HG03060 (cell line): ENCODE data around the gene EHD4.

Source experiments
- ATAC-seq: cut with Tn5 transposase; IDR thresholded peaks from one replicate; pipeline ENCODE4 v1.9.1; 2021; ENCODE audit warnings: low read depth, moderate number of reproducible peaks; ENCODE audit not compliant: unreplicated experiment

The EHD4 gene

GRCh38 chr15:41981371-41982132, 9.2 kb upstream of the EHD4 start:
- ATAC-seq = no peak

- ATAC-seq = no peak
Measured at GRCh38 chr15:41980654-41981323, 8.4 kb upstream of the EHD4 start.

GRCh38 chr15:41979493-41980266, 7.3 kb upstream of the EHD4 start:
- no peak for ATAC-seq

GRCh38 chr15:41978534-41978933, 6.2 kb upstream of the EHD4 start:
- no peak for ATAC-seq

- no peak for ATAC-seq
Measured at GRCh38 chr15:41977757-41978383, 5.5 kb upstream of the EHD4 start.

GRCh38 chr15:41975669-41976068, 3.3 kb upstream of the EHD4 start:
- ATAC-seq = no peak

- no peak for ATAC-seq
Measured at GRCh38 chr15:41974041-41974440, 1.7 kb upstream of the EHD4 start.

GRCh38 chr15:41971895-41972252, 483 bp downstream of the EHD4 start:
- no peak for ATAC-seq

GRCh38 chr15:41971089-41971894, 1.1 kb downstream of the EHD4 start:
- ATAC-seq = peak; percentile 31

GRCh38 chr15:41970456-41970855, 1.9 kb downstream of the EHD4 start:
- ATAC-seq = no peak

GRCh38 chr15:41969851-41970431, 2.4 kb downstream of the EHD4 start:
- no peak for ATAC-seq

GRCh38 chr15:41968701-41969100, 3.7 kb downstream of the EHD4 start:
- ATAC-seq = no peak

GRCh38 chr15:41967506-41968206, 4.7 kb downstream of the EHD4 start:
- no peak for ATAC-seq

GRCh38 chr15:41966920-41967465, 5.4 kb downstream of the EHD4 start:
- no peak for ATAC-seq

- no peak for ATAC-seq
Measured at GRCh38 chr15:41966414-41966812, 5.9 kb downstream of the EHD4 start.

GRCh38 chr15:41965441-41966413, 6.6 kb downstream of the EHD4 start:
- no peak for ATAC-seq

GRCh38 chr15:41961595-41962202, 10.7 kb downstream of the EHD4 start:
- ATAC-seq = no peak
